ENCODE data around the gene CCDC120.
A peak's percentile ranks its signal among the peaks of the same experiment; 100 is the strongest.

The CCDC120 gene

GRCh38 chrX:49058794-49059193 is at the start of gene CCDC120:
Gene CCDC120, plus strand, starts transcription at chrX:49058999. Its CDS starts 3,043 bp downstream, at chrX:49062042.
- peak; percentile 65 for DNase-seq (ENCODE audit: low spot score)

GRCh38 chrX:49019050-49019449 is 39.7 kb upstream of the CCDC120 start:
- DNase-seq (ENCODE audit: low spot score): no peak

- DNase-seq (ENCODE audit: low spot score): no peak
Measured at GRCh38 chrX:49019599-49020249, 39.1 kb upstream of the CCDC120 start.

GRCh38 chrX:49029876-49030275 is 28.9 kb upstream of the CCDC120 start:
- peak; percentile 49 for DNase-seq (ENCODE audit: low spot score)

GRCh38 chrX:49030283-49030682 is 28.5 kb upstream of the CCDC120 start:
- DNase-seq (ENCODE audit: low spot score): no peak

GRCh38 chrX:49037883-49038475 is 20.8 kb upstream of the CCDC120 start:
- DNase-seq (ENCODE audit: low spot score): no peak

- peak; percentile 83 for DNase-seq (ENCODE audit: low spot score)
Measured at GRCh38 chrX:49039598-49040375, 19.0 kb upstream of the CCDC120 start.

- no peak for DNase-seq (ENCODE audit: low spot score)
Measured at GRCh38 chrX:49040376-49040955, 18.3 kb upstream of the CCDC120 start.

GRCh38 chrX:49041744-49042580 is 16.8 kb upstream of the CCDC120 start:
- DNase-seq (ENCODE audit: low spot score): peak; percentile 37

- no peak for DNase-seq (ENCODE audit: low spot score)
Measured at GRCh38 chrX:49042581-49043219, 16.1 kb upstream of the CCDC120 start.

GRCh38 chrX:49043220-49043986 is 15.4 kb upstream of the CCDC120 start, which contains the start of gene TFE3:
Gene TFE3, minus strand, starts transcription at chrX:49043357. Its CDS starts 131 bp downstream, at chrX:49043226.
- DNase-seq (ENCODE audit: low spot score): peak; percentile 98

- DNase-seq (ENCODE audit: low spot score): no peak
Measured at GRCh38 chrX:49043987-49044281, 14.9 kb upstream of the CCDC120 start.

GRCh38 chrX:49053223-49054072 is 5.4 kb upstream of the CCDC120 start:
- DNase-seq (ENCODE audit: low spot score): peak; percentile 49

GRCh38 chrX:49054073-49054762 is 4.6 kb upstream of the CCDC120 start:
- no peak for DNase-seq (ENCODE audit: low spot score)

GRCh38 chrX:49059201-49059600 is 402 bp downstream of the CCDC120 start:
- no peak for DNase-seq (ENCODE audit: low spot score)

GRCh38 chrX:49059681-49060085 is 884 bp downstream of the CCDC120 start:
- DNase-seq (ENCODE audit: low spot score): peak; percentile 56

GRCh38 chrX:49060914-49061313 is 2.1 kb downstream of the CCDC120 start:
- no peak for DNase-seq (ENCODE audit: low spot score)

- DNase-seq (ENCODE audit: low spot score): no peak
Measured at GRCh38 chrX:49061490-49061889, 2.7 kb downstream of the CCDC120 start.

GRCh38 chrX:49061916-49062315 is 3.1 kb downstream of the CCDC120 start:
- DNase-seq (ENCODE audit: low spot score): no peak
